B cell (primary cell): ENCODE results near the gene SLC7A1.

ENCODE experiments used
- EZH2 ChIP-seq: IDR thresholded peaks from 2 replicates; pipeline ENCODE4 v1.6.1; 2012; ENCODE audit warnings: borderline replicate concordance, low read depth, mild to moderate bottlenecking, moderate library complexity, low read length; ENCODE audit not compliant: insufficient read depth, poor library complexity, severe bottlenecking
- TF ChIP-seq, protein P1 (sequence below): fragments of 200-600 bp; IDR thresholded peaks from one replicate; pipeline ENCODE4 v1.8.0; 2022; ENCODE audit warnings: antibody characterized with exemption, mild to moderate bottlenecking

DNA sequence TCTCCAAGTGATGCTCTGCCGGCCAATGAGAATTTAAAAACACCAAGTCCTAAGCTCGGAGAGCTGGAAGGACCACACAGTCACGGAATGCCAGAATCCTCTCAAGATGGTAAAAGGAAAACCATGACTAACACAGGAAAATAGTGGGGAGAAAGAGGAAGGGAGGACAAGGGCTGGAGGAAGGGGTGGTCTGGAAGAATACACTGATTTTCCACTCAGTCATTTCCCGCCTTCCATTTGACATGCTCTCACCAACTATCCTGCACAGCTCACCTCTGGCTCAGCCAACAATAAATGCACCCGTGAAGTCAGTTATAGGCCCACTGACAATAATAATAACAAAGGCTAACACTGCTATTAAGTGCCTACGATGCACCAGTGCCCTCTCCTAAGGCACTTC lies 31.5 kb downstream of the SLC7A1 start:
- no peak for TF ChIP-seq EZH2
- TF ChIP-seq, protein P1, sequence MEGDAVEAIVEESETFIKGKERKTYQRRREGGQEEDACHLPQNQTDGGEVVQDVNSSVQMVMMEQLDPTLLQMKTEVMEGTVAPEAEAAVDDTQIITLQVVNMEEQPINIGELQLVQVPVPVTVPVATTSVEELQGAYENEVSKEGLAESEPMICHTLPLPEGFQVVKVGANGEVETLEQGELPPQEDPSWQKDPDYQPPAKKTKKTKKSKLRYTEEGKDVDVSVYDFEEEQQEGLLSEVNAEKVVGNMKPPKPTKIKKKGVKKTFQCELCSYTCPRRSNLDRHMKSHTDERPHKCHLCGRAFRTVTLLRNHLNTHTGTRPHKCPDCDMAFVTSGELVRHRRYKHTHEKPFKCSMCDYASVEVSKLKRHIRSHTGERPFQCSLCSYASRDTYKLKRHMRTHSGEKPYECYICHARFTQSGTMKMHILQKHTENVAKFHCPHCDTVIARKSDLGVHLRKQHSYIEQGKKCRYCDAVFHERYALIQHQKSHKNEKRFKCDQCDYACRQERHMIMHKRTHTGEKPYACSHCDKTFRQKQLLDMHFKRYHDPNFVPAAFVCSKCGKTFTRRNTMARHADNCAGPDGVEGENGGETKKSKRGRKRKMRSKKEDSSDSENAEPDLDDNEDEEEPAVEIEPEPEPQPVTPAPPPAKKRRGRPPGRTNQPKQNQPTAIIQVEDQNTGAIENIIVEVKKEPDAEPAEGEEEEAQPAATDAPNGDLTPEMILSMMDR: no peak
